A204.1 (cell line): ENCODE data around the gene IL23R.
"Not testable (repeated sequence)": the region's sequence is repeated elsewhere in the genome, so short reads cannot be mapped to it uniquely, and the experiment has no call there.

Source experiments
- FAIRE-seq: peaks from 2 replicates; lab custom pipeline; 2012; peaks lifted over from hg19 to GRCh38; lab: Jason Lieb, UNC

IL23R gene, protein sequence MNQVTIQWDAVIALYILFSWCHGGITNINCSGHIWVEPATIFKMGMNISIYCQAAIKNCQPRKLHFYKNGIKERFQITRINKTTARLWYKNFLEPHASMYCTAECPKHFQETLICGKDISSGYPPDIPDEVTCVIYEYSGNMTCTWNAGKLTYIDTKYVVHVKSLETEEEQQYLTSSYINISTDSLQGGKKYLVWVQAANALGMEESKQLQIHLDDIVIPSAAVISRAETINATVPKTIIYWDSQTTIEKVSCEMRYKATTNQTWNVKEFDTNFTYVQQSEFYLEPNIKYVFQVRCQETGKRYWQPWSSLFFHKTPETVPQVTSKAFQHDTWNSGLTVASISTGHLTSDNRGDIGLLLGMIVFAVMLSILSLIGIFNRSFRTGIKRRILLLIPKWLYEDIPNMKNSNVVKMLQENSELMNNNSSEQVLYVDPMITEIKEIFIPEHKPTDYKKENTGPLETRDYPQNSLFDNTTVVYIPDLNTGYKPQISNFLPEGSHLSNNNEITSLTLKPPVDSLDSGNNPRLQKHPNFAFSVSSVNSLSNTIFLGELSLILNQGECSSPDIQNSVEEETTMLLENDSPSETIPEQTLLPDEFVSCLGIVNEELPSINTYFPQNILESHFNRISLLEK

DNA sequence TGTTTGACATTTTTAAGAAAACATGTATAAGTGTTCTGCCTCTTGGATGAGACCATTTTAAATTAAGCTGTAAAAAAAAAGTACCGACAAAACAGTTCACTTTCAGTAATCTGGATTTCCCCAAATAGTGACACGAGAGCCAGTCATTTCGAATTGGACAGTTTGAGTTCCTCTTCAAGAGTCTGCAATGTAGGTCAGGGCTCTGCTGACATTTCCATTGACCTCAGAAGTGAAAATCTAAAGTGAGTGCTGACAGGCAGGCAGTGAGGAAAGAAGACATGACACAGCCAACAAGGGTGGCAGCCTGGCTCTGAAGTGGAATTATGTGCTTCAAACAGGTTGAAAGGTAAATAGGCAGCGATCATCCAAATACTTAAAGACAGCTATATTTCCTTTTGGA, at the start of gene IL23R:
TSS of gene IL23R (plus strand) at position 259 of the 400 bp plus-strand sequence. CDS start 1,667 bp downstream, outside the sequence.
- no peak for FAIRE-seq

DNA sequence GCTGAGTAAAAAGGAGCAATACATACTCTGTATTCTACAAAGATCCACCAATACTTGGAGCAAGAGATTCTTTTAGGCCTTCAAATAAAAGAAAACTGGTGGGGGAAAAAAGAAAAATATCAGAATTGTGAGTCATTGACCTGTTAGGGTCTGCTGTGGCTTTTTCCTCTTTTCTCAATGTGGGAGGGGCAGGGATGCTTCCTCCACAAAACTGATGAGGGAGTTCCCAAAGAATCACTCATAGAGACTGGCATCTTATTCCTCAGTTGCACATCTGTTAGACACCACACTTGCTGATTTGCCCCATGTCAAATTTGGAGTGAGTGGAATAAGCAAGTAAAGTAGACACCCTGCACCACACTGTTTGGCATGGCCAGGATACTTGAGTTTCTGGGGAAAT, 48.1 kb upstream of the IL23R start:
- no peak for FAIRE-seq

DNA sequence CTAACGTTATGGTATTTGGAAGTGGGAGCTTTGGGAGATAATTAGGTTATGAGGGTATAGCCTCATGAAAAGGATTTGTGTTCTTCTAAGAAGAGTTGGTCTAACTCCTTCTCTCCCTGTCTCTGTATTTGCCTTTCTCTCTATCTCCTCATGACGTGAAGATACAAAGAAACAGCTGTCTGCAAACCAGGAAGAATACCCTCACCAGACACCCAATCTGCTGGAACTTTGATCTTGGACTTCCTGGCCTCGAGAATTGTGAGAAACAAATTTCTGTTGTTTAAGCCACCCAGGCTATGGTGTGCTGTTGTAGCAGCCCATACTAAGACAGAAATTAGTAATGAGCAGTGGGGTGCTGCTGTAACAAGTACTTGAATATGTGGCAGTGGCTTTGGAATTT, 47.6 kb upstream of the IL23R start:
- FAIRE-seq = no peak

DNA sequence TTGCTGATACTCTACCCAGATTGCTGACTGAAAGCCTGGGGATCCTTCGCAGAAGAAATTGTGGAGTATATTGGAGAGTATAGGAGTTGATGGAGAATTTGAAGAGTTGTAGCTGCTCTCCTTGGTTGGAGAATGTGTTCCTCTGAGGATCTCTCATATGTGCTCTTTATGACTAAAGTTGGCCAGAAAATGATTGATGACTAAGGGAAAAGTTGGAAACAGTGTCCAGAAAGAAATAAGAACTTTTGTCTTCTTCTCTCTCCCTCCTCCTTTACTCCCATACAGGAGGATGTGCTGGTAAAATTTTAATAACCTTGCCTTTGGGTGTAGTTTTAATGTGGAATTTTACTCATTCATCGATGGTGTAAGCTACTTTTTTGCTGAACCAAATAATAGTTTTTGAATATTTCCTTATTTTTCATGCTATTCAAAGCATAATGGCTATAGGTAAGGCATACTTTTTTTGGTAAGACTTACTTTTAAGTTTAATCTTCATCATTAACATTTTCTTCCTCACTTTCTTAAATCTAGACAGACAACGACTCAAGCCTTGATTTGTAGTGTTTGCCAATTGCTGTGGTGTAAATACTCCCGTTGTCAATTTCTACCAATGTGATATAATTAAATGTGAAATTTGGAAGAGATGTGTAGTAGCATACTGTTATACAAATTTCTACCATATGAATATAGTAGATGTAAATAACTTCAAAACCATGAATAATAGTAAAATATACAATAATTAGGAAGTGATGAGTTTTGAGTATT, 45.2 kb upstream of the IL23R start:
- no peak for FAIRE-seq

DNA sequence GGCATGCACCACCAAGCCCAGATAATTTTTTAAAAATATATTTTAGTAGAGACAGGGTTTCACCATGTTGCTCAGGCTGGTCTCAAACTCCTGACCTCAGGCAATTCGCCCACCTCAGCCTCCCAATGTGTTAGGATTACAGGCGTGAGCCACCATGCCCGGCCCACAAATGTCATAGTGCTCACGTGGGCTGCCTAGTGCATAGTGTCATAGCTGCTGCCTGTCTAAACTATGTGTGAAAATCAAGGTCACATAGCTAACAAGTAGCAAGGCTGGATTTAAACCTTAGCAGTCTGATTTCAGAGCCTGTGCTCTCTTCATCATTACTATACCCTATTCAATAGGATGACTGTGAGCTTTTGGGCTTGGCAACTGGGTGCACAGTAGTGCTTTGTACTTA, 41.8 kb upstream of the IL23R start:
- no peak for FAIRE-seq

DNA sequence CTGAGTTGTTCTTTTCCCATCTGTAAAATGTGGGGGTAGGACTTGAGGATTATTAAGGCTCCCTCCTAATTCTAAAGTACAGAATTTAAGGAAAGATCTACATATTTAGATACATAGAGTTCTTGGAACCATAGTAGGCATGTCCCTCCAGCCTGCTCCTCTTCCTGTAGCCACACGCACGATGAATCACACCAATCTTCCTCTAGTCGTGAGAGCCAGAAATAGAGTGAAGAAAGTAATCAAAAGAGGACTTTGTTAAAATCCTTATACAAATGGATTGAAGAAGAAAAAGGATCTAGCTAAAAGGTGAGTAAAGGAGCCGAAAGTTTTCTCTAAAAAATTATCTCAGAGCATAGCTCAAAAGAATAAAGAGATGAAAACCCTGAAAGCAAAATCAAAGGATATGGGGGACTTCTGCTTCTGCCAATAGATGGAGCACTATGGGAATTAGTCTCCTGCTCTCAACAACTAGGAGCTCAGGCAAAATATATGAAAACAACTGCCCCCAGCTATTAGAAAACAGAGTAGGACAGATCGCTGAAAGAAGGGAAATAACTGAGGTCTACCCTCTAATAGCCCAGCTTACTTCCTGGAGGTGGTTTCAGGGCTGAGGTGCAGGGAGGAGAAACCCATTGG, 40.0 kb upstream of the IL23R start:
- FAIRE-seq = no peak

DNA sequence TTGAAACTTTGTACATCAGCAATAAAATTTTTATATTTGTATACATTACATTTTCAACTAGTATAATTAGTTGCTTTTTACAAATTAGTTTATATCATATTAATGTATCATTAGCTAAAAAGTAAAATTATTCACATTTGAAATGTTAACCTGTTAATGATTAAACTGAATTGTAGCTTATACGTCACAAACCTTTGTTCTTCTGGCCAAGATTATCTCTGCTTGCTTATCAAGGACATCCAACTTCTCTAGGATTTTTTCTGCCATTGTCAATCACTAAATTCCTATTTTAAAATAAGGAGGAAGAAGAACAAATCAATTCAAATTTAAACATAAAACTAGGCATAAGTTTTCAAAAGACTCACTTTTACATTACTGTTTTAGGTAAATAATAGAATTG, 39.3 kb upstream of the IL23R start:
- FAIRE-seq = no peak

DNA sequence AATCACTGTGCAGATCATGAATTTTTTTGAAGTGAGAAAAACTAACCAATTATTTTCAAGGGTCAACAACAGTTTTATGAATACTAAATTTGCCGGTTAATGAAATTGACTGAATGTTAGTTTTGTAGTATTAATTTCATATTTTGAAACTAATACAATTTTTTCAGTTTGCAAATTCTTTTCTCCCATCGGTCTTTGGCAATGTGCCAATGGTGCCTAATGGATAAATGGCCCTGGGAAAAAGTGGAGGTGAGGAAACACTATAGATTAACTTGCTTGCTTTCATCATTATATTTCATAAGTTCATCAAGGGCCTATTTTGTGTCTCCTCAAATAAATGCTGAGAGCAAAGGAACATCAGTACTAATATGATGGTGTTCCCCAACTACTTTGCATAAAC, 35.6 kb upstream of the IL23R start:
- FAIRE-seq = no peak

DNA sequence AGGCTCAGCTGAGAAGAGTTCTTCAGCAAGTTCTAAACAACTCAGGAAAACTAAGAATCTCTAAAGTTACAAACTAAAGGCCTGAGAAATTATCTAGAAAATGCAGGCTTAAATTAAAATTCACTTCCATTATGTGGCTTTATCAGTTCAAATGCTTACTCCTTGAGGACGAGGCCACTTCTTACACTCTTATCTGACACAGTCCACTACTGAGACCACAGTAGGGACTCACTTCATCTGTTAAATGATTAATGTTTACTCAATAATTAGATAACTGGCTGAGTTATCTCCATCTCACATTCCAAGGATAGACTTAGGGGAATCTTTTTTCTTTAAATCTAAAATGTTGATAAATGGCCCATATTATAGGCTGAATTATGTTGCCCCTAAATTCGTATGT, 33.1 kb upstream of the IL23R start:
- FAIRE-seq = no peak

DNA sequence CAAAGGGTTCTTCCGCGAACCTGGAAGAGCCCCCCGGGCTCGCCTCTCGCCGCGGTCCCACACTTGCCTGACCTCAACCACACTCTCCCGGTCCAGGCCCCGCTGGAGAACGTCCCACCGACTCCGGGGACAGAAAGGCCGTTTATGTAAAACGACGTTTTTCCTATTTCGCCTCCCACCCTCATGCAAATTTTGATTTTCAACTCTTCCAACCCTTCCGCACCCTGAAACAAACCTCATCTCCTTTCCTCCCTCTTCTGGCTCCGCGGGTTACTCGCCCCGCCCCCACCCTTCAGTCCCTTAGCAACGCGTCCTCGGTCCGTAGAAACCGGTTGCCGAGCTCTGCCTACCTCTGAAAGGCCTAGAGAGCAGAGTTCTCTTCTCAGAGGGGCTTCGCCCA, 31.6 kb upstream of the IL23R start, which contains the start of gene C1orf141:
TSS of gene C1orf141 (minus strand) at position 276 of the 400 bp plus-strand sequence. CDS start 7,730 bp downstream, outside the sequence.
- no peak for FAIRE-seq

DNA sequence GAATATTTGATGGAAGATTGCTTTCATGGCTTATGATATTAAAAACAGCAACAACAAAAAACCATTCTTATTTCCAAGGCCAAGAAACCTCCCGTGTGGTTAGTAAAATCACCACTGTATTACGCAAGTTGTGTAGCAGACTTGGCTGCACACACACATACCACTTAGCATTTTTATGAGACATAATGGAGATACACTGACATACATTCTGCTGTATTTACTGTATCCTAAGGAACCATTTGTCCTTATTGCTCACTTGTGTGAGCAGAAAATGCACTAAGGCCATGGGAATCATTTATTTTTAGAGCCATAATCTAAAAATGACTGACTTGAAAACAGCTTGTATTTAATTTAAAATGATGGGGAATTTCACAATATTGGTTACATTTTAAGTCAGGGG, 30.9 kb upstream of the IL23R start:
- no peak for FAIRE-seq

DNA sequence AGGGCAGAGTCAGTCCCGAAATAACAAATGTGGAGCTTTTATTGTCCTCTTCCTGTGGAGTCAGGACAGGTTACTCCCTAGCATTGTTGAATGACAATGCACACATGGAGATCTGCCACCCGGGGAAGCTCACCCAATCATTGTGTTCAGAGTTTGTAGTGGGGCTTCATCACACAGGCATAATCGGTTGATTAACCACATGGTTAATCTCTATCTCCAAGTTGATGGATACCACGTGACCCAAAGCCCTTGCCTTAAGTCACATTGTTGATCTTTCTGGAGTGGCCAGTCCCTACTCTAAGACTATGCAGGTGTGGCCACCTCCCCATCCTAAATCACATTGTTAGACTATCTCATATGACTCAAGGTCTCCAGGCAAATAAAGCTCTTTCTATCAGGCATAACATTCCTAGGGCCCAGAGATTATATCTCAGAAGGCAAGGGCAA, 28.9 kb upstream of the IL23R start:
- FAIRE-seq = no peak

DNA sequence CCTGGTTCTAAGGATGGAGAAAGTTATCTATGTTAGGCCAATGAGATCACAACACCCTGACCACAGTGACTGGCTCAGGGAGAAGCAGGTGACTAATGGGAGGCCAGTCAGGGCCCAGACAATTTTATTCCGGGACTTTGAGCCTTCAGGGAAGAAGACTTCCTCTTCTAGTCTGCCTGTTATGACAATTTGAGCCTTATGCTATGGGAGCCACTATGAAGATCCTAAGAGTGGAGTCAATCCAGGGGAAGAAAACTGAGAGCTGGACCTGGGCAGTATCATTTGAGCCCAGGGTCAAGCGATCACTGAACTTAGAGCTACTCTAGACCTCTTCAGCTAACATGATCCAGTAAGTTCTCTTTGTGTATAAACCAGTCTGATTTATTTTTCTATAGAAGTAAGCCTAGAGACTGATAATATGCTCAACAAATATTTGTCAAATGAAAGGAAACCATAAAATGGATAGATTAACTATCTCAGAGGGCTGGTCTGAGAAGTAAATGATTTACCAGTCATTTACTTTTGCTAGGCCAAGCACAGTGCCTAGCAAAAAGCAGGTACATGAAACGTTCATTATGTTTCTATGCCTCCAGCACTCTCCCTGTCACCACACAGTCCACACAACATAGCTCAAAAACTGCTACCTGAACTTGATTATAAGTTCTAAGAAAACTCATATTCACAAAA, 27.3 kb upstream of the IL23R start:
- no peak for FAIRE-seq

DNA sequence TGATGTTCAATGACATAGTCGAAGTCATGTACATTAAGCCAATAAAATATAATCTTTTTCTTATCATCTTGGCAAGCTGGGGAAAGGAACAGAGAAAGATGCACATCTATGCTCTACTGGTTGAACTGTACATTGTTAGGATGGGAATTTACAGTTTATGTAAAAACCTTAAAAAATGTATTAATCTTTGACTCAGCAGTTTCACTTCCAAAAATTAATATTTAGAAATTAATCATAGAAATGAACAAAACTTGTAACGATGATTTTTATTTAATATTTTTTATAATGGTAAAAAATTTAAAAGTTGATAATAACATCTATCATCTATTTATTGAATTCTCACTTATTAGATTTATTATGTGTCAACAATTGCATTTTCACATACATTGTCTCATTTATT, 25.8 kb upstream of the IL23R start:
- peak; percentile 89 for FAIRE-seq

DNA sequence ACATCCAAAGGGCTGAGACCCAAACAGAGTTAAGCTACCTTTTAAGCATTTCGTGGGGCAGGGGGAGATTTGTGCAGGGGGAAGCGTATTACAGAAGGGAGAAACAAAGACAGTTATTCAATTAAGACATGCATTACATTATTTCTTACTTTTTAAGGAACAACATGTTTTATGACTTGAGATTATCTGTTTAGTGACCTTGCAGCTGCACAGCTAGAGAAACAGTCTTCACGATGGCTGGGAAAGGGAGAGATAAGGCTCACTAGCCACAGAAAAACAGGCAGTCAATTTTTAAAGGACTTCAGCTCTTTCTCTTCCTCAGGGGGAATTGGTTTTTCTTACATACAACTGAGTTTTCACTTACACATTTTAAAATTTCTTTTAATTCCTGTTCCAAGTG, 24.4 kb upstream of the IL23R start:
- not testable (repeated sequence) for FAIRE-seq

DNA sequence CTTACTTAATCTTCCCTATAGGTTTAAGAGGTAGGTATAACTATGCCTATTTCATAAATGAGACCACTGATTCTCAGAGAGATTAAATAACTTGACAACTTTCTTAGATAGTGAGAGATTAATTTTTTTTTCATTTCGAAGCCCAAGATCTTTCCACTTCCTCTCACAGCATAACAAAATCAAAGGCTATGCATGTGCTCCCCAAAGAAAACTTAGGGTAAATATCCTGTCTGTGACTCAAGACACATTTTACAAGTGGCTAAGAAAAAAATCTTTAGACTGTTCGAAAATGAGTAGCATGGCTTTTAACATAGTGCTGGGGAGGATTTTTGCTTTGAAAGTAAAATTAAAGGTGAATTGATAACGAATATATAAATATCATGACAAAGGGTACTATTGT, 23.3 kb upstream of the IL23R start:
- no peak for FAIRE-seq

DNA sequence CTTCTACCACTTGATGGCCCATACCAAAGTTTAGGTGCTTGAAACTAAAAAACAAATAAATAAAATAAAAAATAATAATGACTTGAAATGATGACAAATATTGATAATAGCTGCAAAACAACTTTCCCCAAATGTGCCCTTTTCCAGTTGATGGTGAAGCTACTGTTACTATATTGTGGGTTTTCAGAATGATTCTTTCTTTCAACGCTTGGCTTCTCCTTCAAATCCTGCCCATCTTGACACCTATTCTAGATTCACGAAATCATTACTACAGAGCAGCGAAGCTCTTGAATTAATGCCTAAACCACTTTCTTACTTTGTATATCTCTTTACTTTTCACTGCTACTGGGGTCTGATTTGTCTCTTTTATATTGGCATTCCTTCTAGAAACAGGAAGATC, 22.3 kb upstream of the IL23R start:
- FAIRE-seq = no peak

DNA sequence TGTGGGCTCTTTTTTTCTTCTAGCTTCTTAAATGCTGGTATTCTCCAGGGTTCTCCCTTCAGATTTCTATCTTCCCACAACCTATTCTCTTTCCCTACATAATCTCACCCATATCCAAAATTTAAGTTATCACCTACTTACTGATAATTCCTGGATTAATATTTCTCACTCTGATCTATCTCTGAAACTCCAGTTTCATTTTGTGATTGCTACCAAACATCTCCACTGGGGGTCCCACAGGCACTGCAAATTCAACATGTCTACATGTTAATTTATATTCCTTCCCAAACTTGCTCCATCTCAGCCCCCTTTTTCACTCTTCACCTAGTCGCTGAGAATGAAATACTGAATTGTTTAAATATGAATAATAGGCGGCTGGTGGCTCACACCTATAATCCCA, 21.6 kb upstream of the IL23R start:
- FAIRE-seq = no peak

DNA sequence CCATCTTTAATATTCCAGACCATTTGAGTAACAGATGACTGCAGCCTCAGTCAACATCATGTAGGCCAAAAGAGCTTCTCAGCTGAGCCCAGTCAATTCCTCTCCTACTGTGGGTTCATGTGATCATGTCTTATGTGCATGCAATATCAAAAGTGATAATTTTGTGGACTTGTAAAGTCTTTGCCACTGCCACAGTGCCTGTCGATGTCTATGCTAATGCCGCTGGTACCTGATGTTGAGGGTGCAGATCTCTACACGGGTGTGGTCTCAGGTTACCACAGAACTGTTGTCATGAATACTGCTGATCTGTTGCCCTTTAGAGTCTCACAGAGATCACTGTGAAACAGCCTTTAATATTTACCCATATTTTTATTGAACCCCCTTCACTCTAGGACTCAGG, 20.2 kb upstream of the IL23R start:
- FAIRE-seq = no peak

DNA sequence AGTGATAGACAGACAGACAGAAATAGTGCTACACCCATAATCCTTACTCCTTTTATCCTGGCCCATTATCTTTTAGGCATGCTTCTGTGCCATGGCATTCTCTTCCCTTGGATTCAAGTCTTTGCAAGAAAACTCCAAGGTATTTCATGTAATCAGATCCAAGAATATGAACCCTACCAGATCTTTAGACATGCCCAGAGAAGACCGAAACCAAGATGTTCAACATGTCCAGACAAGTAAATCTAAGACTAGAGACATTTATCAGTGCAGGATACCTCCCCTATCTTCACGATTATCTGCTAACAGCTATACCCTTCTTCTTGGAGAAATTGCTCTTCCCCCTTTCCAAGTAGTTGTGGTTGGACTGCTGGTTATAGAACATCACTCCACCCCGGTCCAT, 19.7 kb upstream of the IL23R start:
- FAIRE-seq = no peak

DNA sequence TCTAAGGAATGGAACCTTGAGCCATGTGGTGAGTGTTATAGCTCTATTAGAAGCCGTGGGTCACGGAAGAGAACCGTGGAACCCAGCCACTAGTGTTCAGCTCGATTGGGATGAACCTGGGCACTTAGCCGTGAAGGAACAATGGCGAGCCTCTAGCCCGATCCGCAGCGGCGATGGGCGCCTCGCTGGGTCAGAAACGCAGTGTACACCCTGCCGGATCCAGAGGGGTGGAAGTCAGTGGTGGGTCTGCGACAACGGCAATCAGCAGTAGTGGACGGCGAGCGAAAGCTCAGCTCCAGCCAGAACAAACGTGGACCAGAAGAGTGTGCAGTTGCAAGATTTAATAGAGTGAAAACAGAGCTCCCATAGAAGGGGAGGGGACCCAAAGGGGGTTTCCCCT, 18.3 kb upstream of the IL23R start:
- not testable (repeated sequence) for FAIRE-seq
